HCT116 (cell line): ENCODE results near the gene PDYN.

Experiments used
- CEBPB ChIP-seq: IDR thresholded peaks from 2 replicates; pipeline ENCODE4 v1.6.1; 2012; ENCODE audit warnings: low read depth
- CTCF ChIP-seq, 3 experiments: fragments of 200-600 bp in 1 of 3; sonication (generic) in 1 of 3; IDR thresholded peaks in 2 of 3; conservative IDR thresholded peaks in 1 of 3; 2 replicates each; pipeline ENCODE4 v1.5.1; 2012 to 2017; ENCODE audit warnings: low read depth in 2 of 3, low read length in 2 of 3, antibody characterized with exemption in 1 of 3, borderline replicate concordance in 1 of 3, control low read depth in 1 of 3, mild to moderate bottlenecking in 1 of 3, mixed read lengths in 1 of 3, mixed run types in 1 of 3, moderate library complexity in 1 of 3; ENCODE audit not compliant: insufficient read depth in 1 of 3
- EZH2 ChIP-seq: fragments of 200-600 bp; sonication (generic); IDR thresholded peaks from 2 replicates; pipeline ENCODE4 v1.6.1; 2017; ENCODE audit warnings: antibody characterized with exemption, mixed run types
- POLR2A ChIP-seq: IDR thresholded peaks from 2 replicates; pipeline ENCODE4 v1.7.0; 2011; ENCODE audit warnings: borderline replicate concordance; ENCODE audit not compliant: insufficient read depth, insufficient read length; ENCODE audit errors: extremely low read depth
- RAD21 ChIP-seq: IDR thresholded peaks from 2 replicates; pipeline ENCODE4 v1.6.1; 2012; ENCODE audit warnings: low read depth, mild to moderate bottlenecking
- REST ChIP-seq: IDR thresholded peaks from 2 replicates; pipeline ENCODE4 v1.6.1; 2012; ENCODE audit warnings: low read depth
- SP1 ChIP-seq: IDR thresholded peaks from 2 replicates; pipeline ENCODE4 v1.6.1; 2012; ENCODE audit warnings: low read depth
- TCF7L2 ChIP-seq: IDR thresholded peaks from 2 replicates; pipeline ENCODE4 v1.7.0; 2011; ENCODE audit warnings: borderline replicate concordance, inconsistent platforms; ENCODE audit not compliant: insufficient read depth, insufficient read length; ENCODE audit errors: extremely low read depth
- YY1 ChIP-seq: IDR thresholded peaks from 2 replicates; pipeline ENCODE4 v1.6.1; 2011; ENCODE audit warnings: low read length, low read depth, moderate library complexity, mild to moderate bottlenecking; ENCODE audit not compliant: insufficient replicate concordance; ENCODE audit errors: extremely low read depth
- ZFX ChIP-seq: fragments of 450-650 bp; IDR thresholded peaks from 2 replicates; pipeline ENCODE4 v1.6.1; 2017

- TF ChIP-seq SP1 (no peak), TCF7L2 (no peak), RAD21 (no peak), CTCF (IDR thresholded peaks at IDR 0.05 in 2 of 3, conservative IDR thresholded peaks at IDR 0.05 in 1 of 3; ENCODE audit: borderline replicate concordance in 1 of 3, insufficient read depth in 1 of 3, low read depth in 2 of 3, low read length in 2 of 3) (no peak), POLR2A (no peak), EZH2 (no peak), YY1 (no peak), ZFX (no peak), REST (no peak), CEBPB (no peak)
These were observed 34.7 kb downstream of the PDYN start for GRCh38 chr20:1959156-1959555.
